Lower leg skin (tissue), 4 donors: Measurements from ENCODE around the gene UBE2C. TPM values are rescaled to one million over a fixed set of nuclear protein-coding genes. Genes with fewer than 3 reads are reported as not detected.

Experiments used
- DNase-seq, 2 donors: peaks; one replicate each; pipeline ENCODE4 v3.0.0-alpha.2; 2019; ENCODE audit warnings: low spot score in 2 of 2
- H3K4me3 ChIP-seq: fragments of 200-600 bp; sonication (generic); 2 replicates; pipeline ENCODE4 v1.5.1; 2017; ENCODE audit warnings: mild to moderate bottlenecking, low read depth; ENCODE audit not compliant: poor library complexity, severe bottlenecking
- POLR2A ChIP-seq, 2 donors: fragments of 450-650 bp; IDR thresholded peaks; one replicate each; pipeline ENCODE4 v1.6.1; 2016 to 2017; ENCODE audit warnings: antibody characterized with exemption in 2 of 2, mild to moderate bottlenecking in 1 of 2, moderate library complexity in 1 of 2
- WGBS, 2 donors: methylation state at CpG; one replicate each; pipeline ENCODE4 v1.1.5; 2018; 5-methylcytosine and 5-hydroxymethylcytosine counted together
- intact Hi-C: fragments of 100-400 bp; cut with DNase I; formaldehyde crosslinking; loops from one replicate; pipeline ENCODE4 v1.15.0; 2023; ENCODE audit warnings: low total_unique reads
- total RNA-seq, 4 donors: library from RNA; depleted of rRNA; stranded (reverse); fragments of >200 nt; gene quantifications; one replicate each; pipeline ENCODE4 v1.1.0, GENCODE V29; 2016
- TF ChIP-seq, protein P1 (sequence below), 3 donors: fragments of 450-650 bp; IDR thresholded peaks; one replicate each; pipeline ENCODE4 v1.5.1; 2016; ENCODE audit warnings: antibody characterized with exemption in 3 of 3, mild to moderate bottlenecking in 3 of 3, moderate library complexity in 2 of 3

The UBE2C gene
- total RNA-seq, 4 donors from 2014 or later: 1.1 to 24.1 (median 10.2) TPM

- intact Hi-C loops: no loop called here
- no peak for TF ChIP-seq POLR2A (IDR thresholded peaks at IDR 0.05)
- TF ChIP-seq, protein P1, sequence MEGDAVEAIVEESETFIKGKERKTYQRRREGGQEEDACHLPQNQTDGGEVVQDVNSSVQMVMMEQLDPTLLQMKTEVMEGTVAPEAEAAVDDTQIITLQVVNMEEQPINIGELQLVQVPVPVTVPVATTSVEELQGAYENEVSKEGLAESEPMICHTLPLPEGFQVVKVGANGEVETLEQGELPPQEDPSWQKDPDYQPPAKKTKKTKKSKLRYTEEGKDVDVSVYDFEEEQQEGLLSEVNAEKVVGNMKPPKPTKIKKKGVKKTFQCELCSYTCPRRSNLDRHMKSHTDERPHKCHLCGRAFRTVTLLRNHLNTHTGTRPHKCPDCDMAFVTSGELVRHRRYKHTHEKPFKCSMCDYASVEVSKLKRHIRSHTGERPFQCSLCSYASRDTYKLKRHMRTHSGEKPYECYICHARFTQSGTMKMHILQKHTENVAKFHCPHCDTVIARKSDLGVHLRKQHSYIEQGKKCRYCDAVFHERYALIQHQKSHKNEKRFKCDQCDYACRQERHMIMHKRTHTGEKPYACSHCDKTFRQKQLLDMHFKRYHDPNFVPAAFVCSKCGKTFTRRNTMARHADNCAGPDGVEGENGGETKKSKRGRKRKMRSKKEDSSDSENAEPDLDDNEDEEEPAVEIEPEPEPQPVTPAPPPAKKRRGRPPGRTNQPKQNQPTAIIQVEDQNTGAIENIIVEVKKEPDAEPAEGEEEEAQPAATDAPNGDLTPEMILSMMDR (IDR thresholded peaks at IDR 0.05): no peak
- no peak for DNase-seq
- 88 to 96% methylated on average over 11 to 14 of the region's 14 CpGs for WGBS, 2 donors
- no peak overlapping the region for H3K4me3 ChIP-seq
These were observed 31.1 kb downstream of the UBE2C start for GRCh38 chr20:45843506-45843905.

- DNase-seq: no peak
- intact Hi-C loops: no loop called here
- H3K4me3 ChIP-seq: no peak overlapping the region
- TF ChIP-seq, protein P1 (IDR thresholded peaks at IDR 0.05): no peak
- TF ChIP-seq POLR2A (IDR thresholded peaks at IDR 0.05): no peak
These were observed 33.0 kb downstream of the UBE2C start for GRCh38 chr20:45845452-45845851.

DNA sequence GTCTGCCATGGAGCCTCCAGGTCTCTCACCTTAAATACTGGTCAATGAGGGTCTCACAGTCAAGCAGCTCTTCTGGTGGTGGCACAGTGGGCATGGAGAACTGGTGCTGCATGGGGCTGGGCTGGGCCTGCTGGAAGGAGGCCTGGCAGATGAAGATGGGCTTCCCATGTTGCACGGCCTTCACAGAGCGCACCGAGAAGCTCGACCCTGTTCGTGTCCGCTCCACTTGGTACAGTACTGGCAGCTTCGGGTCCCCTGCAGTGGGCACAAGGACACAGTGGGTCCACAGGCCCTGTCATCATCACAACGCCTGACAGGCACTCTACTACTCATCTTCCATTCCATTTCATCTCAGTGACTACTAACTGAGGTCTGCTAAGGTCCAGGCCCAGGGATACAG lies 36.0 kb downstream of the UBE2C start:
- WGBS, 2 donors: 86 to 96% methylated on average over 7 to 8 of the region's 8 CpGs
- intact Hi-C loops: no loop called here
- DNase-seq: no peak
- no peak for TF ChIP-seq POLR2A (IDR thresholded peaks at IDR 0.05)
- TF ChIP-seq, protein P1 (IDR thresholded peaks at IDR 0.05): no peak
- H3K4me3 ChIP-seq: no peak overlapping the region

DNA sequence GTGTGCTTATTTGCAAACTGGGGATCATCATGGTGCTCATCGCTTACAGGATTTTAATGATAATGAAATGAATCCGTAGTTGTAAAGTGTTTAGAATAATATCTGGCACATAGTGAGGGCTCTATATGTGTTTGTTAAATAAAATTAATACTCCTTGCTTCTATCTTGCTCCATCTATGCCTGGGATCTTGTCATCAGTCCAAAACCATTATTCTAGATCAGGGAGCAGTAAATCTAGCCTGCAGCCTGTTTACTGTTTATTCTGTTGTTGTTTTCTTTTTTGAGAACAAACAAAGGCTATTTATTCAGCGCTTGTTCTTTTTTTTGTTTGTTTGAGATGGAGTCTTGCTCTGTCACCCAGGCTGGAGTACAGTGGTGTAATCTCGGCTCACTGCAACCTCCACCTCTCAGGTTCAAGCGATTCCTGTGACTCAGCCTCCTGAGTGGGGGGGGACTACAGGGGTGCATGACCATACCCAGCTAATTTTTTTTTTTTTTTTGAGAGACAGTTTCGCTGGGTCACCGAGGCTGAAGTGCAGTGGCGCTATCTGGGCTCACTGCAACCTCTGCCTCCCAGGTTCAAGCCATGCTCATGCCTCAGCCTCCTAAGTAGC lies 36.6 kb downstream of the UBE2C start:
- intact Hi-C loops: no loop called here
- no peak for TF ChIP-seq POLR2A (IDR thresholded peaks at IDR 0.05)
- H3K4me3 ChIP-seq: no peak overlapping the region
- 90 to 96% methylated on average over 8 of the region's 8 CpGs for WGBS, 2 donors
- no peak for DNase-seq

- no peak overlapping the region for H3K4me3 ChIP-seq
- WGBS, 2 donors: 100% methylated on average over 2 of the region's 2 CpGs
- TF ChIP-seq POLR2A (IDR thresholded peaks at IDR 0.05): no peak
- TF ChIP-seq, protein P1 (IDR thresholded peaks at IDR 0.05): no peak
- DNase-seq: no peak
- intact Hi-C loops: no loop called here
These were observed 37.8 kb downstream of the UBE2C start for GRCh38 chr20:45850238-45850637.

GRCh38 chr20:45850926-45851325 lies 38.5 kb downstream of the UBE2C start:
- no peak for DNase-seq
- 92 to 100% methylated on average over 1 of the region's 1 CpG for WGBS, 2 donors
- TF ChIP-seq, protein P1 (IDR thresholded peaks at IDR 0.05): no peak
- TF ChIP-seq POLR2A (IDR thresholded peaks at IDR 0.05): no peak
- H3K4me3 ChIP-seq: no peak overlapping the region
- intact Hi-C loops: no loop called here
